ENCODE results near the gene TMEM196. TPM values are rescaled to one million over a fixed set of nuclear protein-coding genes. Genes with fewer than 3 reads are reported as not detected.
"Not testable (repeated sequence)": the region's sequence is repeated elsewhere in the genome, so short reads cannot be mapped to it uniquely, and the experiment has no call there.

TMEM196 gene
- total RNA-seq, 1 donor from 2014 or later: not detected

GRCh38 chr7:19705663-19706062 lies 67.8 kb downstream of the TMEM196 start:
- ATAC-seq: no peak

GRCh38 chr7:19701471-19701870 lies 71.9 kb downstream of the TMEM196 start:
- no peak for ATAC-seq

GRCh38 chr7:19700936-19701335 lies 72.5 kb downstream of the TMEM196 start:
- no peak for ATAC-seq

- ATAC-seq: no peak
Observed at GRCh38 chr7:19698331-19698730, 75.1 kb downstream of the TMEM196 start.

- ATAC-seq: no peak
Observed at GRCh38 chr7:19696926-19697325, 76.5 kb downstream of the TMEM196 start.

GRCh38 chr7:19692111-19692828 lies 81.1 kb downstream of the TMEM196 start:
- no peak for ATAC-seq

GRCh38 chr7:19690736-19691135 lies 82.7 kb downstream of the TMEM196 start:
- ATAC-seq: no peak

GRCh38 chr7:19689130-19689529 lies 84.3 kb downstream of the TMEM196 start:
- ATAC-seq: not testable (repeated sequence)

GRCh38 chr7:19681596-19681995 lies 91.8 kb downstream of the TMEM196 start:
- ATAC-seq: no peak

GRCh38 chr7:19677180-19677579 lies 96.2 kb downstream of the TMEM196 start:
- ATAC-seq: no peak

- no peak for ATAC-seq
Observed at GRCh38 chr7:19675816-19676215, 97.6 kb downstream of the TMEM196 start.

- no peak for ATAC-seq
Observed at GRCh38 chr7:19674266-19674960, 99.0 kb downstream of the TMEM196 start.

- ATAC-seq: no peak
Observed at GRCh38 chr7:19670806-19671205, 102.6 kb downstream of the TMEM196 start.

Other genes starting within 250 kb of the TMEM196 start
- gene POLR1F, start 64.6 kb downstream of the TMEM196 start, total RNA-seq: 9.3 TPM